Nephron (organoid): ENCODE measurements around the gene C22orf23.

Source experiments
- H3K27ac Mint-ChIP-seq, 3 experiments: 2 replicates each; pipeline ENCODE4 v1.8.0; 2020; ENCODE audit warnings: mixed read lengths in 3 of 3, mild to moderate bottlenecking in 2 of 3, moderate library complexity in 1 of 3
- H3K27me3 Mint-ChIP-seq: 2 replicates; pipeline ENCODE4 v1.8.0; 2021; ENCODE audit warnings: low read depth, mild to moderate bottlenecking, moderate library complexity, mixed read lengths
- H3K36me3 Mint-ChIP-seq: 2 replicates; pipeline ENCODE4 v1.8.0; 2020; ENCODE audit warnings: low read depth, mixed read lengths
- H3K4me1 Mint-ChIP-seq: 2 replicates; pipeline ENCODE4 v1.8.0; 2020; ENCODE audit warnings: mixed read lengths
- H3K4me3 Mint-ChIP-seq, 3 experiments: 2 replicates each; pipeline ENCODE4 v1.8.0; 2020; ENCODE audit warnings: mild to moderate bottlenecking in 3 of 3, mixed read lengths in 3 of 3, moderate library complexity in 2 of 3
- H3K9me3 Mint-ChIP-seq: 2 replicates; pipeline ENCODE4 v1.8.0; 2020; ENCODE audit warnings: mixed read lengths
- TF ChIP-seq, protein P1 (sequence below), 3 experiments: fragments of 200-600 bp; sonication (generic); IDR thresholded peaks; one replicate each; pipeline ENCODE4 v1.5.0; 2021; ENCODE audit warnings: antibody characterized with exemption in 3 of 3; ENCODE audit not compliant: unreplicated experiment in 3 of 3

Gene C22orf23

DNA sequence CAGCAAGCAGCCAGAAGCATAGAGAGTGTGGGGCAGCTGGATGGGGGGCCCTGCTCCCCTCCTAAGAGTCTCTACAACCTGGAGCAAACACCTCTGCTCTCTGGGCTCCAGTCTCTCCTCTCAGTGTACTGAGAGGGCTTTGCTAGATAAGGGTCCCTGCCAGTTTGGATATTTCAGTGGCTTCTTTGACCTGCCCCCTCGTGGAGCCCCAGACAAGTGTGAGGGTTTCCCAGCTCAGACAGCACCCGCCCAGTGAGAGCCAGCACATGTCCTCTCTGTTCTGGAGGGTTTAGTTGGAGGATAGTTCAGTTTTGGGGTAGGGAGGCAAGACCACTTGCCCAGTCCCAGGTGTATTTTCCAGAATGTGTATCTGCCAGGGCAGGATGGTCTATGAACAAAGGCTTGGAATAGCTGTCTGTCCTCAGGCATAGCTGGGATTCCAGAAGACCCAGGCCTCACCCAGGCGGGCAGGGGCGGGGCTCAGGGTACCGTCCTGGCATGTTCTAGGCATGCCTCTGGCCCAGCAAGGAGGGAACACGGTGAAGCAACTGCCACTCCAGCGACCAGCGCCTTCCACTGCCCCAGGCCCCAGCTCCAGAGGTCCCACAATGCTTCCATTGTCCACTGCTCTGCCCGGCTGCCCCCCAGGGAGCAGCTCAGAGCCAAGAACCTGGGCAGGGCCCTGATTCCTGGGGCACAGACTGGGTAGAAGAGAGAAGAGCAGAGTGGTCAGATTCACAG, 54.8 kb downstream of the C22orf23 start:
- Mint-ChIP-seq H3K4me3 (no peak overlapping the region), H3K36me3 (no peaks in the 10 kb centered on the region), H3K4me1 (peaks cover 30% of the 10 kb centered on the region), H3K27me3 (peaks cover 3% of the 10 kb centered on the region), H3K27ac (peak overlapping the region in 2 of 3 experiments; percentile 48 to 51), H3K9me3 (no peaks in the 10 kb centered on the region)
- TF ChIP-seq, protein P1, sequence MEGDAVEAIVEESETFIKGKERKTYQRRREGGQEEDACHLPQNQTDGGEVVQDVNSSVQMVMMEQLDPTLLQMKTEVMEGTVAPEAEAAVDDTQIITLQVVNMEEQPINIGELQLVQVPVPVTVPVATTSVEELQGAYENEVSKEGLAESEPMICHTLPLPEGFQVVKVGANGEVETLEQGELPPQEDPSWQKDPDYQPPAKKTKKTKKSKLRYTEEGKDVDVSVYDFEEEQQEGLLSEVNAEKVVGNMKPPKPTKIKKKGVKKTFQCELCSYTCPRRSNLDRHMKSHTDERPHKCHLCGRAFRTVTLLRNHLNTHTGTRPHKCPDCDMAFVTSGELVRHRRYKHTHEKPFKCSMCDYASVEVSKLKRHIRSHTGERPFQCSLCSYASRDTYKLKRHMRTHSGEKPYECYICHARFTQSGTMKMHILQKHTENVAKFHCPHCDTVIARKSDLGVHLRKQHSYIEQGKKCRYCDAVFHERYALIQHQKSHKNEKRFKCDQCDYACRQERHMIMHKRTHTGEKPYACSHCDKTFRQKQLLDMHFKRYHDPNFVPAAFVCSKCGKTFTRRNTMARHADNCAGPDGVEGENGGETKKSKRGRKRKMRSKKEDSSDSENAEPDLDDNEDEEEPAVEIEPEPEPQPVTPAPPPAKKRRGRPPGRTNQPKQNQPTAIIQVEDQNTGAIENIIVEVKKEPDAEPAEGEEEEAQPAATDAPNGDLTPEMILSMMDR (IDR thresholded peaks at IDR 0.05; ENCODE audit: unreplicated experiment in 3 of 3) = no peak

DNA sequence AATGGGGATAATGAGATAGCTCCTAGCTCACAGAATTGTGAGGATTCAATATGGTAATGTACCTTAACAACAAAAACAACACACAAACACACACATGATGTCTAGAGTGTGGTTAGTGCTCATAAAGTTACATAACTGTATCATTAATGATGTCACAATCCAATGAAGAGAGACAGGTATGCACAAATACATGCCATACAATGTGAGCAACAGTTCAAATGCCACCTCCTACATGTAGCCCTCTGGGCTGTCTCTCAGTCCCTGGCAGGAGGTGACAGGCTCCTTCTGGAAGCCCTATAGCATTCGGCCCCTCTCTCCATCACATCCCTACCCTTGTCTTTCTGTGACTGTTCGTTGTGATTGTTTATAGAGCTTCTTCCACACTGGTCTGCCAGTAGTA, 55.6 kb downstream of the C22orf23 start:
- Mint-ChIP-seq H3K9me3 (no peaks in the 10 kb centered on the region), H3K27ac (peak overlapping the region in 2 of 3 experiments; percentile 48 to 51), H3K4me1 (peaks cover 38% of the 10 kb centered on the region), H3K36me3 (no peaks in the 10 kb centered on the region), H3K27me3 (peaks cover 5% of the 10 kb centered on the region), H3K4me3 (no peak overlapping the region)
- TF ChIP-seq, protein P1 (IDR thresholded peaks at IDR 0.05; ENCODE audit: unreplicated experiment in 3 of 3) = no peak

DNA sequence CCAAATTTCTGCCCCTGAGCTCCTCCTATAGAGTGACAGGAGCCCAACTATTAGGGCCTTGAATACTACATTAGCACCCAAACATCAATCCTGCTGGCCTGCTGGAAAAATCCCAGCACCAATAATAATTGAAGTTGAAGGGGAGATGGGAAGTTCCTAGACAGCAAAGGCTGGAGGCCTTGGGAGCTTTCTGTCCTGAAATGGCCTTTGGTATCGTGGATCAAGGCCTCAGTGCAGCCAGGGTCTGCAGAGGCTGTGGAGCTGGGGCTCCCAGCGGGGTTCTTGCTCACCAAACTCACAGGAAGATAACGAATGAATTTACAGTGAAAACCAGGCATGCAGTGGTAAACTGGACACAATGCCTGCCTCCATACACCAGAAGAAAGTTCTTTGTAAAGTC, 56.5 kb downstream of the C22orf23 start:
- Mint-ChIP-seq H3K4me3 (no peak overlapping the region), H3K4me1 (peaks cover 44% of the 10 kb centered on the region), H3K27ac (peak overlapping the region; percentile 87 to 90 (median 88)), H3K9me3 (no peaks in the 10 kb centered on the region), H3K27me3 (peaks cover 6% of the 10 kb centered on the region), H3K36me3 (peaks cover 1% of the 10 kb centered on the region)
- TF ChIP-seq, protein P1 (IDR thresholded peaks at IDR 0.05; ENCODE audit: unreplicated experiment in 3 of 3) = no peak

DNA sequence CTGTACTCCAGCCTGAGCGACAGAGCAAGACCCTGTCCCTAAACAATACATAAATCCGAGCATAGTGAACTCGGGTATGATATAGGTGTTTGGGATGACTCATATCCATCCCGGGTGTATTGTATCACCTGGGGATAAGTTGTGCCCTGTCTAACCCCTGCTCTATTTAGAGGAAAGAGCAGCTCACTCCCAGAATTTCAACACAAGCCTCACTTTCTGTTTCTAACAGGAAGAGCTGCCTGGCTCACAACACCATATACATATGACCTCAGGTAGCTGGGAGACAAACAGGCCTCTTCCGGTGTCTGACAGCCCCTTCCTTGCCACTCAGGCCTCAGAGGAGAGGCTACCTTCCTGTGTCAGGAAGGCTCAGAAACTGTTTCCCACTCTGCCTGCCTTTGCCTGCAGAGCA, 57.2 kb downstream of the C22orf23 start:
- Mint-ChIP-seq H3K36me3 (peaks cover 9% of the 10 kb centered on the region), H3K27me3 (peaks cover 3% of the 10 kb centered on the region), H3K9me3 (no peaks in the 10 kb centered on the region), H3K4me3 (no peak overlapping the region), H3K27ac (peak overlapping the region; percentile 87 to 90 (median 88)), H3K4me1 (peaks cover 52% of the 10 kb centered on the region)
- TF ChIP-seq, protein P1 (IDR thresholded peaks at IDR 0.05; ENCODE audit: unreplicated experiment in 3 of 3) = no peak

DNA sequence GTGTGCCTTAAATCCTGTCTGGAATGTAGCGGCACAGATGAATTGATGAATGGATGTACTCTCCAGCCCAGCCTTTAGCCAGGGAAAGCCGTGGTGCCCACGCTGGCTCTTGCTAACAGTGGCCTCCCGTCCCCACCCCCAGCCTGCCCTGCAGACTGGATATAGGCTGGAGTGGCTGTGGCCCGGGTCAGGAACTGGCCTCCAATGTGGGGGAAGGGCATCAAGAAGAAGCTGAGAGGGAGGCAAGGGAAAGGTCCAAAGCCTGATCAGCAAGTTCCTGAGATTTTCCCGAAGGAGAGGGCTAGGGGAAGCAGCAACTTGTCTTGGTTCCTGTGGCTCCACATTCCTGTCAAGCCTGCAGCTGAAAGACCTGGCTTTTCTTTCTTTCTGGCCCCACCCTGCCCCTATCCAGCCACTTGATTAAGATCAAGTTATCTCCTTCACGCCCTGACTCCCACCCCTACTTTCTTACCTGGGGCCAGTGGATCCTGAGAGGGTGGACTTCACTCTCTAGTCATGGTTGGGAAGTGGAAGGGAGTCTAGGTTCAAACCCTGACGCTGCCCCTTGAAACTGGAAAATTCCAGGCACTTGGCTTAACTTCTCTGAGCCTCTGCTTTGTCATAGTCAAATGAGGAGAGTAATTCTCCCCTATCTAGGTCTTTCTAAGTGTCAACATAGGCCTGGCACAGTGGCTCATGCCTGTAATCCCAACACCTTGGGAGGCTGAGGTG, 58.3 kb downstream of the C22orf23 start:
- Mint-ChIP-seq H3K9me3 (no peaks in the 10 kb centered on the region), H3K27me3 (peaks cover 3% of the 10 kb centered on the region), H3K36me3 (peaks cover 12% of the 10 kb centered on the region), H3K4me3 (no peak overlapping the region), H3K4me1 (peaks cover 53% of the 10 kb centered on the region), H3K27ac (peak overlapping the region; percentile 81 to 87 (median 86))
- TF ChIP-seq, protein P1 (IDR thresholded peaks at IDR 0.05; ENCODE audit: unreplicated experiment in 3 of 3) = no peak
